GM12891 (cell line): ENCODE measurements around the gene ADAMTS3.

Experiments
- PAX5 ChIP-seq: IDR thresholded peaks from 2 replicates; pipeline ENCODE4 v1.6.1; 2011; ENCODE audit warnings: low read length, moderate library complexity, mild to moderate bottlenecking; ENCODE audit not compliant: insufficient read depth, severe bottlenecking
- POLR2A ChIP-seq: IDR thresholded peaks from 2 replicates; pipeline ENCODE4 v1.6.1; 2011; ENCODE audit warnings: low read depth, low read length, control low read depth
- POLR2AphosphoS5 ChIP-seq: IDR thresholded peaks from 2 replicates; pipeline ENCODE4 v1.6.1; 2011; ENCODE audit warnings: low read depth, low read length, control low read depth
- SPI1 ChIP-seq: IDR thresholded peaks from 2 replicates; pipeline ENCODE4 v1.6.1; 2011; ENCODE audit warnings: low read depth, low read length, control low read depth
- TAF1 ChIP-seq: IDR thresholded peaks from 2 replicates; pipeline ENCODE4 v1.6.1; 2011; ENCODE audit warnings: low read depth, low read length, control low read depth

DNA sequence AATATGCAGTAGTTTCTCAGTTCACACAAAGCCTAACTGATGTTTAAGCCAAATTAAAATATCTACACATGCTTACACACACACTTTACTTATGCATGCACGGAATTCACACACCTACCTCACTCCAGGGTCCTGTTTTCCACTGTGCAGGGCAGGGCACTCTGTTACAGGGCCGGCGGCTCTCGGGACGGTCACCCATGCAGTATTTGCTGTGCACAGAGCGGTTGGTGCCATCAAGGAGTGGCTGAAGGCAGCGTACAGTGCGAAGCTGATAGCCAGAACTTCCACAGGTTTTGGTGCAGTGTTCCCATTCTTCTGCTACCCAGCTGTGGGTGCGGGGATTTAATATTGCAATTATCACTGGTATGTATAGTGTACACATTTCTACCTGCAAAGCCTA is 278.3 kb downstream of the ADAMTS3 start:
- TF ChIP-seq SPI1: no peak
- TF ChIP-seq POLR2A: no peak
- no peak for TF ChIP-seq POLR2AphosphoS5
- no peak for TF ChIP-seq TAF1
- TF ChIP-seq PAX5: no peak
